ENCODE measurements around the gene PDE4D.
A peak's percentile ranks its signal among the peaks of the same experiment; 100 is the strongest.

The PDE4D gene

DNA sequence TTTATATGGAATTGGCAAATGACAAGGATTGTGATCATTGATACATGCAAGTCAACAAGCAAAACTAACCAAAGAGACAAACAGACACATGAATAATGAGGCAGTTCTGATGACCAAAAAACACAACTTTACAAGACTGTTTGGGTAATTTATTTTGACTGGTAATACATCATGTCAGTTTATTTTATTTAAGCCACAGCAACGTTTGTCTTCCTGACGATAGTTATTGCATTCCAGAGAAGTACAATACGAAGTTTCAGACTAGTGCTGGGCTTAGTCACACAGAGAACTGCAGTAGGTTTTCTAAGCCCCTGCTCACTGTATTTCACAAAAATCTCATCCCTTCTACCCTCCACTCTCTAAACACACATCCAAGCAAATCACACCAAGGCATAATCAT lies 796.4 kb downstream of the PDE4D start:
- peak; percentile 32; the same call in 1 of the 3 replicates for ATAC-seq
- TF ChIP-seq, protein P1, sequence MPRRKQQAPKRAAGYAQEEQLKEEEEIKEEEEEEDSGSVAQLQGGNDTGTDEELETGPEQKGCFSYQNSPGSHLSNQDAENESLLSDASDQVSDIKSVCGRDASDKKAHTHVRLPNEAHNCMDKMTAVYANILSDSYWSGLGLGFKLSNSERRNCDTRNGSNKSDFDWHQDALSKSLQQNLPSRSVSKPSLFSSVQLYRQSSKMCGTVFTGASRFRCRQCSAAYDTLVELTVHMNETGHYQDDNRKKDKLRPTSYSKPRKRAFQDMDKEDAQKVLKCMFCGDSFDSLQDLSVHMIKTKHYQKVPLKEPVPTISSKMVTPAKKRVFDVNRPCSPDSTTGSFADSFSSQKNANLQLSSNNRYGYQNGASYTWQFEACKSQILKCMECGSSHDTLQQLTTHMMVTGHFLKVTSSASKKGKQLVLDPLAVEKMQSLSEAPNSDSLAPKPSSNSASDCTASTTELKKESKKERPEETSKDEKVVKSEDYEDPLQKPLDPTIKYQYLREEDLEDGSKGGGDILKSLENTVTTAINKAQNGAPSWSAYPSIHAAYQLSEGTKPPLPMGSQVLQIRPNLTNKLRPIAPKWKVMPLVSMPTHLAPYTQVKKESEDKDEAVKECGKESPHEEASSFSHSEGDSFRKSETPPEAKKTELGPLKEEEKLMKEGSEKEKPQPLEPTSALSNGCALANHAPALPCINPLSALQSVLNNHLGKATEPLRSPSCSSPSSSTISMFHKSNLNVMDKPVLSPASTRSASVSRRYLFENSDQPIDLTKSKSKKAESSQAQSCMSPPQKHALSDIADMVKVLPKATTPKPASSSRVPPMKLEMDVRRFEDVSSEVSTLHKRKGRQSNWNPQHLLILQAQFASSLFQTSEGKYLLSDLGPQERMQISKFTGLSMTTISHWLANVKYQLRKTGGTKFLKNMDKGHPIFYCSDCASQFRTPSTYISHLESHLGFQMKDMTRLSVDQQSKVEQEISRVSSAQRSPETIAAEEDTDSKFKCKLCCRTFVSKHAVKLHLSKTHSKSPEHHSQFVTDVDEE (CRISPR knock-in tag; IDR thresholded peaks at IDR 0.05), result no peak
- peak; percentile 51 for TF ChIP-seq ISL1 (CRISPR knock-in tag; IDR thresholded peaks at IDR 0.05)

DNA sequence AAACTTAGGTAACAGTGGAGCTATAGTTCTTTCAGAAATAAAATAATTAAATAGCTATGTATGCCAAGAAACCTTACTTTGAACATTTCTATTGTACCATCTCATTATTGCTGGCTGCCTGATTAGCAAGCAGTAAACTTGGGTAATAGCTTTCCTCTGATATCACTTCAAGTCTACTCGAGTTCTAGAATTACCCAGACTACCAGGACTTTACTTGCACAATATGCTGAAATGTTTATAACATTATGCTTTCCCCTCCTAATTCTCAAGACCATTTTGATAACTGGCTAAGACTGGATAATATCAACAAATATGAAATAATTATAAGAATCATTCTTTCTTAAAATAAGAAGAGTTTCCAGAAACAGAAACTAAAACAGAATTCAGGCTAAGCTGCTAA lies 798.0 kb downstream of the PDE4D start:
- TF ChIP-seq BACH2 (CRISPR knock-in tag; IDR thresholded peaks at IDR 0.05; ENCODE audit: borderline replicate concordance) (no peak), ESRRG (CRISPR knock-in tag; IDR thresholded peaks at IDR 0.05) (no peak), ISL1 (CRISPR knock-in tag; IDR thresholded peaks at IDR 0.05) (no peak), TOX (CRISPR knock-in tag; IDR thresholded peaks at IDR 0.05; ENCODE audit: borderline replicate concordance) (no peak), ZFP30 (CRISPR knock-in tag; IDR thresholded peaks at IDR 0.05) (no peak), RARB (CRISPR knock-in tag; IDR thresholded peaks at IDR 0.05) (no peak), ZNF70 (CRISPR knock-in tag; IDR thresholded peaks at IDR 0.05) (no peak), ZNF8 (CRISPR knock-in tag; IDR thresholded peaks at IDR 0.05) (no peak), ZNF565 (CRISPR knock-in tag; conservative IDR thresholded peaks at IDR 0.05; ENCODE audit: low read depth) (no peak), ARNTL (CRISPR knock-in tag; IDR thresholded peaks at IDR 0.05; ENCODE audit: borderline replicate concordance, low read depth) (no peak), PPARA (CRISPR knock-in tag; IDR thresholded peaks at IDR 0.05; ENCODE audit: borderline replicate concordance) (no peak), SNAI2 (CRISPR knock-in tag; IDR thresholded peaks at IDR 0.05) (no peak), GLIS3 (CRISPR knock-in tag; IDR thresholded peaks at IDR 0.05) (no peak), OSR1 (CRISPR knock-in tag; IDR thresholded peaks at IDR 0.05) (no peak)
- TF ChIP-seq, protein P2, sequence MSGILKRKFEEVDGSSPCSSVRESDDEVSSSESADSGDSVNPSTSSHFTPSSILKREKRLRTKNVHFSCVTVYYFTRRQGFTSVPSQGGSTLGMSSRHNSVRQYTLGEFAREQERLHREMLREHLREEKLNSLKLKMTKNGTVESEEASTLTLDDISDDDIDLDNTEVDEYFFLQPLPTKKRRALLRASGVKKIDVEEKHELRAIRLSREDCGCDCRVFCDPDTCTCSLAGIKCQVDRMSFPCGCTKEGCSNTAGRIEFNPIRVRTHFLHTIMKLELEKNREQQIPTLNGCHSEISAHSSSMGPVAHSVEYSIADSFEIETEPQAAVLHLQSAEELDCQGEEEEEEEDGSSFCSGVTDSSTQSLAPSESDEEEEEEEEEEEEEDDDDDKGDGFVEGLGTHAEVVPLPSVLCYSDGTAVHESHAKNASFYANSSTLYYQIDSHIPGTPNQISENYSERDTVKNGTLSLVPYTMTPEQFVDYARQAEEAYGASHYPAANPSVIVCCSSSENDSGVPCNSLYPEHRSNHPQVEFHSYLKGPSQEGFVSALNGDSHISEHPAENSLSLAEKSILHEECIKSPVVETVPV (CRISPR knock-in tag; IDR thresholded peaks at IDR 0.05), result no peak
- TF ChIP-seq, protein P3, sequence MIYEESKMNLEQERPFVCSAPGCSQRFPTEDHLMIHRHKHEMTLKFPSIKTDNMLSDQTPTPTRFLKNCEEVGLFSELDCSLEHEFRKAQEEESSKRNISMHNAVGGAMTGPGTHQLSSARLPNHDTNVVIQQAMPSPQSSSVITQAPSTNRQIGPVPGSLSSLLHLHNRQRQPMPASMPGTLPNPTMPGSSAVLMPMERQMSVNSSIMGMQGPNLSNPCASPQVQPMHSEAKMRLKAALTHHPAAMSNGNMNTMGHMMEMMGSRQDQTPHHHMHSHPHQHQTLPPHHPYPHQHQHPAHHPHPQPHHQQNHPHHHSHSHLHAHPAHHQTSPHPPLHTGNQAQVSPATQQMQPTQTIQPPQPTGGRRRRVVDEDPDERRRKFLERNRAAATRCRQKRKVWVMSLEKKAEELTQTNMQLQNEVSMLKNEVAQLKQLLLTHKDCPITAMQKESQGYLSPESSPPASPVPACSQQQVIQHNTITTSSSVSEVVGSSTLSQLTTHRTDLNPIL (CRISPR knock-in tag; IDR thresholded peaks at IDR 0.05; ENCODE audit: low read depth), result no peak
- TF ChIP-seq, protein P1 (CRISPR knock-in tag; IDR thresholded peaks at IDR 0.05), result no peak
- ATAC-seq, result no peak

DNA sequence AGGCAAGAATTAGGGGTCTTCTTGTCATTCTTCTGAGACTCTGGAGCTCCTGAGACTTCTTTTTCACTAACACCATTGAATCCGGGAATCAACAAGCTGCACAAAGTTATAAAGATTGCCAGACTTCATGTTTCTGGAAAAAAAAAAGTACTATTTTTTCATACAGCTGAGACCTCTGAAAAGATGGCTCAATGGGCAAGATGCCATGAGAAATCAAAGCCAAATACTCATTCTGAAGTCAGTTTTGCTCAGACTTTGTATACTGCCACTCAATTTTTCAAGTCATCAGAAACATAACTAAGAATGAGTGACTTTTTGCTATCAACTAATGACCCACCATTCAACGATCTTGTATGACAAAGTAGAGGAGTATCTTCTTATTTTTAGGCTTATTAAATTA lies 798.7 kb downstream of the PDE4D start:
- no peak for ATAC-seq
- TF ChIP-seq, protein P3 (CRISPR knock-in tag; IDR thresholded peaks at IDR 0.05; ENCODE audit: low read depth), result no peak
- TF ChIP-seq ISL1 (CRISPR knock-in tag; IDR thresholded peaks at IDR 0.05) (no peak), SNAI2 (CRISPR knock-in tag; IDR thresholded peaks at IDR 0.05) (no peak), GLIS3 (CRISPR knock-in tag; IDR thresholded peaks at IDR 0.05) (no peak), BACH2 (CRISPR knock-in tag; IDR thresholded peaks at IDR 0.05; ENCODE audit: borderline replicate concordance) (no peak), ZNF8 (CRISPR knock-in tag; IDR thresholded peaks at IDR 0.05) (no peak), CSDC2 (CRISPR knock-in tag; IDR thresholded peaks at IDR 0.05) (no peak), ZNF70 (CRISPR knock-in tag; IDR thresholded peaks at IDR 0.05) (no peak), ZC3H10 (CRISPR knock-in tag; IDR thresholded peaks at IDR 0.05) (no peak), RARB (CRISPR knock-in tag; IDR thresholded peaks at IDR 0.05) (no peak)
- TF ChIP-seq, protein P4, sequence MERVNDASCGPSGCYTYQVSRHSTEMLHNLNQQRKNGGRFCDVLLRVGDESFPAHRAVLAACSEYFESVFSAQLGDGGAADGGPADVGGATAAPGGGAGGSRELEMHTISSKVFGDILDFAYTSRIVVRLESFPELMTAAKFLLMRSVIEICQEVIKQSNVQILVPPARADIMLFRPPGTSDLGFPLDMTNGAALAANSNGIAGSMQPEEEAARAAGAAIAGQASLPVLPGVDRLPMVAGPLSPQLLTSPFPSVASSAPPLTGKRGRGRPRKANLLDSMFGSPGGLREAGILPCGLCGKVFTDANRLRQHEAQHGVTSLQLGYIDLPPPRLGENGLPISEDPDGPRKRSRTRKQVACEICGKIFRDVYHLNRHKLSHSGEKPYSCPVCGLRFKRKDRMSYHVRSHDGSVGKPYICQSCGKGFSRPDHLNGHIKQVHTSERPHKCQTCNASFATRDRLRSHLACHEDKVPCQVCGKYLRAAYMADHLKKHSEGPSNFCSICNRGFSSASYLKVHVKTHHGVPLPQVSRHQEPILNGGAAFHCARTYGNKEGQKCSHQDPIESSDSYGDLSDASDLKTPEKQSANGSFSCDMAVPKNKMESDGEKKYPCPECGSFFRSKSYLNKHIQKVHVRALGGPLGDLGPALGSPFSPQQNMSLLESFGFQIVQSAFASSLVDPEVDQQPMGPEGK (CRISPR knock-in tag; IDR thresholded peaks at IDR 0.05; ENCODE audit: borderline replicate concordance), result no peak
- TF ChIP-seq, protein P1 (CRISPR knock-in tag; IDR thresholded peaks at IDR 0.05), result no peak

Data from SK-N-SH treated with all-trans-retinoic acid at 6 μM for 48 hours (cell line).